Epithelial cell of esophagus (primary cell): ENCODE data around the gene TFCP2.
"Not testable (repeated sequence)": the region's sequence is repeated elsewhere in the genome, so short reads cannot be mapped to it uniquely, and the experiment has no call there.

Source experiments
- DNase-seq: peaks from one replicate; pipeline ENCODE4 v3.0.0; 2010; ENCODE audit warnings: low read depth
- H3K4me3 ChIP-seq: 2 replicates; pipeline ENCODE4 v1.5.1; 2011; ENCODE audit warnings: mild to moderate bottlenecking, low read length, control low read depth
- TF ChIP-seq, protein P1 (sequence below): IDR thresholded peaks from 2 replicates; pipeline ENCODE4 v1.5.1; 2011; ENCODE audit warnings: low read depth, mild to moderate bottlenecking, low read length, control low read depth, inconsistent platforms; ENCODE audit not compliant: insufficient read depth; ENCODE audit errors: missing control alignments

The TFCP2 gene

DNA sequence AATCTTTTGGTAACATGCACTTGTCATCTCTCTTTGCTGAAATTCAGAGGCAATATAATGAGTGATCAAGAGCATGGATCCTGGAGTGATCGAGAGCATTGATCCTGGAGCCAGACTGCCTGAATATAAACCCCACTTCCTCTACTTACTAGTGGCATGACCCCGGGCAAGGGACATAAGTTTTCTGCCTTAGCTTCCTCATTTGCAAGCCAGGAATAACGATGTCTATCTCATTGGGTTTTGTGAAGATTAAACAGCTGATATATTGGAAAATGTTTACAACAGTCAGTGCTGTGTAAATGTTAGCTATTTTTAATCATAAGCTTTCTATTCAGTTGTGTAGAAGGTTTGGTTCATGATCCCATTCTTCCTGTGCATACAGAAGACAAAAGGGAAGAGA lies 87.2 kb downstream of the TFCP2 start:
- no peak for DNase-seq
- no peak overlapping the region for H3K4me3 ChIP-seq
- TF ChIP-seq, protein P1, sequence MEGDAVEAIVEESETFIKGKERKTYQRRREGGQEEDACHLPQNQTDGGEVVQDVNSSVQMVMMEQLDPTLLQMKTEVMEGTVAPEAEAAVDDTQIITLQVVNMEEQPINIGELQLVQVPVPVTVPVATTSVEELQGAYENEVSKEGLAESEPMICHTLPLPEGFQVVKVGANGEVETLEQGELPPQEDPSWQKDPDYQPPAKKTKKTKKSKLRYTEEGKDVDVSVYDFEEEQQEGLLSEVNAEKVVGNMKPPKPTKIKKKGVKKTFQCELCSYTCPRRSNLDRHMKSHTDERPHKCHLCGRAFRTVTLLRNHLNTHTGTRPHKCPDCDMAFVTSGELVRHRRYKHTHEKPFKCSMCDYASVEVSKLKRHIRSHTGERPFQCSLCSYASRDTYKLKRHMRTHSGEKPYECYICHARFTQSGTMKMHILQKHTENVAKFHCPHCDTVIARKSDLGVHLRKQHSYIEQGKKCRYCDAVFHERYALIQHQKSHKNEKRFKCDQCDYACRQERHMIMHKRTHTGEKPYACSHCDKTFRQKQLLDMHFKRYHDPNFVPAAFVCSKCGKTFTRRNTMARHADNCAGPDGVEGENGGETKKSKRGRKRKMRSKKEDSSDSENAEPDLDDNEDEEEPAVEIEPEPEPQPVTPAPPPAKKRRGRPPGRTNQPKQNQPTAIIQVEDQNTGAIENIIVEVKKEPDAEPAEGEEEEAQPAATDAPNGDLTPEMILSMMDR, result no peak

DNA sequence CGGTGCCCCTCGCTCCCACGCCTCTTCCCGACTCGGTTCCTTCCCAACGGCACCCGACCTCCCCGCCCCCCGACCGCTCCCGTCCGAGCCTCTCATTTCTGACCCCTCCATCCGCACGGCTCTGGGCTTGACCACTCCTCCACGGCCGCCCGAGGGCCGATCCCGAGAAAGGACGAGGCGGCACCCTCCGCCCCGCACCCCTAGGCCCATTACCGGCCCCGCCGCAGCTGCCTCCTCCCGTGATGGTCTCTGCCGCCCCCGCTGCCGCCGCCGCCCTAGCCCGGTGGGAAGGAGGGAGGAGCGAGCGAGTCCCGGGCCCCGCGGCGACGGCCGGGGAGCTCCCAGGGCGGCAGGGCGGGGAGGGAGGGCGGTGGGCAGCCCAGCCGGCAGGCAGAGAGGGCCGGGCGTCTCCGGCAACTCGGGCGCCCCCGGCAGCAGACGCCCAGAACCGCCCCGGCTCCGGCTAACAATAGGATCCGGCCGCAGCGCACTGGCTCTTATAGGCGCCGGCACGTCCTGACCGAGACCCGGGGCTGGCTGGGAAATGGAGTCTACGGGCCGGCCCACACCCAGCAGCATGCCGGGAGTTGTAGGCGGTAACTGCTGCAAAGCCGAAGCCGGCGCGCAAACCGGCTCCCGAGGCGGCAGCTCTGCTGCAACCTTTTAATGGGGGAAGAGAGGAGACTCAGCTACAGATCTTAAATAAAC lies 89.7 kb downstream of the TFCP2 start, which contains the start of gene CSRNP2:
Gene CSRNP2 (minus strand): TSS at position 471 of the 708 bp plus-strand sequence. CDS start 7,035 bp downstream, outside the sequence.
- H3K4me3 ChIP-seq, result peak within 1 kb of the TSS; percentile 78
- TF ChIP-seq, protein P1, result no peak
- peak; percentile 96 for DNase-seq

DNA sequence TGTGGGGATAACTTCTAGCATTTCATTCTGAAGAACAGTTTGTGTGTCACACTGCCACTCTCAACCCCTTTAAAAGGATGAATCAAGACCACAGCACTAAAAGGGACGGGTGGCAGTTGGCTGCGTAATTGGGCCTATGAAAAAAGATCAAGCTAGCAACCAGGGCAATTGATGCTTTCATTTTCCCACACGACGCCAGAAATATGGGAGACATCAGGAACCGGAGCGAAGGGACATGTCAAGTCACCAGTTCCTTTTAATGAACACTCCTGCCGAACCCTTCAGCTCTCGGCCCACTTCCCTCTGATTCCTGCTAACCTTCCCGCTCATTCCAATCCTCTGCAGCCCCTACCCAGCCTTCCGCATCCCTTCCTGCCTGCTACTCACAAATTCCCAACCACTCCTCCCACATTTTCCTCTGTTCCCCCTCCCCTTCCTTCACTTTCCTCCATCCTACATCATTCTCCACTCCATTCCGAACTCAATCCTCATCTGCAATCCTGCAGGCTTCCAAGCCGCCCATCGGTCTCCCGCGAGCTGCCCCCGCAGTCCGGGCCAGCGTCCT lies 90.3 kb downstream of the TFCP2 start:
- peak overlapping the region; percentile 78 for H3K4me3 ChIP-seq
- TF ChIP-seq, protein P1, result no peak
- peak; percentile 24 for DNase-seq

DNA sequence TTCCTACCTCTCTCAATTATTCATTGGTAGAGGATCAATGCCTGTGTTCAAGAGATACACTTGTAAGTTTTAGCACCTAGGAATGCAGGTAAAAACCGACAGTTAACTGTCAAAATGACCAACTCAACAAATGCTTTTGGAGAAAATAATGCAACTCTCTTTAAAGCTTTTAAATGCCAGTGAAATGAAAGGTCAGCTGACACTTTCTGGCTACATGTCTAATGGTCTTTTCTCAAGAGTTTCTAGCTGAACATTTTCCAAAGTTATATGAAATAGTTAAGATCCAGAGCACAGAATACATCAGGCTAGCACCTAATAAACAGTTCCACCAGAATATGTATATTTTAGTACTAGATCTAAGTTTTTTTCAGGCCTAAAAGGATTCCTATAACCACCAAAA lies 91.5 kb downstream of the TFCP2 start:
- no peak overlapping the region for H3K4me3 ChIP-seq
- TF ChIP-seq, protein P1, result no peak
- no peak for DNase-seq

DNA sequence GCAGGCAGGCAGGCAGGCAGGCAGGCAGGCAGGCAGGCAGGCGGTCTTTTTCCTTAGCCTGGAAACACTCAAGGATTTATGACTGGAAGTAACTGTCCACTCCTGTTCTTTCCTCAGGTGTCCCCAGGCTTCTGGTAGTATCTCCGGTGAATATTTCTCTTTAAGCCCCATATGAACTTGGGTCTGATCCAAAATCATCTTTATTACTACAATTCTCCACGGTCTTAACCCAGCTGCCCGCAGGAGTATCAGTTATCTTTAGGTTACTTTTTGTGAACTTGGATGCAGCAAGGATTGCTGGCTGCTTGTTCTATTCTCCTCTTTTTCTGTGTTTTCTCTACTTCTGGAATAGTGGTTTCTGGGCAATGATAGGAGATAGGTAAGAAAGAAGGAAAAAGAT lies 92.8 kb downstream of the TFCP2 start:
- H3K4me3 ChIP-seq, result no peak overlapping the region
- TF ChIP-seq, protein P1, result no peak
- no peak for DNase-seq

DNA sequence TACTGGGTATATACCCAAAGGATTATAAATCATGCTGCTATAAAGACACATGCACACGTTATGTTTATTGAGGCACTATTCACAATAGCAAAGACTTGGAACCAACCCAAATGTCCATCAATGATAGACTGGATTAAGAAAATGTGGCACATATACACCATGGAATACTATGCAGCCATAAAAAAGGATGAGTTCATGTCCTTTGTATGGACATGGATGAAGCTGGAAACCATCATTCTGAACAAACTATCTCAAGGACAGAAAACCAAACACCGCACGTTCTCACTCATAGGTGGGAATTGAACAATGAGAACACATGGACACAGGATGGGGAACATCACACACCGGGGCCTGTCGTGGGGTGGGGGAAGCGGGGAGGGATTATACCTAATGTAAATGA lies 94.1 kb downstream of the TFCP2 start:
- not testable (repeated sequence) for DNase-seq, H3K4me3 ChIP-seq

DNA sequence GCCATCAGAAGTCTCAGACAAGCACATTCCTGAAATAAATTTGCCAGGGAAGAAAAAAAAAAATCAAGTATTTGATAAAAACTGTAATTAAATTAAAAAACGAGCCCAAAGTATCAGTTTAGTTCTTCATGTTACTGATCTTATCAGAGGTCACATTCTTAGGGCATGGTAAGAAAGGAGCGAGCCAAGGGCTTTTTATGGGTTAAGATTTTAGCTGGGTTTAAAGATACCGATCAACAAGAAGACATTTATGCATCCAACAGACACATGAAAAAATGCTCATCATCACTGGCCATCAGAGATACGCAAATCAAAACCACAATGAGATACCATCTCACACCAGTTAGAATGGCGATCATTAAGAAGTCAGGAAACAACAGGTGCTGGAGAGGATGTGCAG lies 94.6 kb downstream of the TFCP2 start:
- DNase-seq, H3K4me3 ChIP-seq: not testable (repeated sequence)

DNA sequence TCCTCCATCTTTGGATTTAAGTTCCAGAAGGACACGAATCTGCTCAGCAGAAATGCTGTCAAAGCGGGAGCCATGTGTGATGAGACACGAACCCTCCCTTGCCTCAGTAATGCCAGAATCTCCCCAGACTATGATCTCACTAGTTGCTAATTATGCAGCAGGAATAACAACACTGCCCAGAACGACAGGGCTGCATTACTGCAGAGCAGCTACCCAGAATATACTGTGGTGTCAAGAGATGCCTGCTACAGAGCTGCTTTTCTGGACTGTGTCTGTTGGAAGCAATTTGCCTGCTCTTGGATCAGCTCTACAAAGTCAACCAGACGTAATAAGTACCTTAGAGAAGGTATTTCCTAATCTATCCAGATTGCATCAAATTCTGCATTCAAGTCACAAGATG lies 95.0 kb downstream of the TFCP2 start:
- TF ChIP-seq, protein P1, result no peak
- H3K4me3 ChIP-seq, result no peak overlapping the region
- no peak for DNase-seq
